HG03175 (cell line): ENCODE results near the gene PRR3.

ENCODE experiments used
- ATAC-seq: cut with Tn5 transposase; IDR thresholded peaks from one replicate; pipeline ENCODE4 v1.9.1; 2021; ENCODE audit warnings: mild to moderate bottlenecking, moderate library complexity; ENCODE audit not compliant: unreplicated experiment

The PRR3 gene

DNA sequence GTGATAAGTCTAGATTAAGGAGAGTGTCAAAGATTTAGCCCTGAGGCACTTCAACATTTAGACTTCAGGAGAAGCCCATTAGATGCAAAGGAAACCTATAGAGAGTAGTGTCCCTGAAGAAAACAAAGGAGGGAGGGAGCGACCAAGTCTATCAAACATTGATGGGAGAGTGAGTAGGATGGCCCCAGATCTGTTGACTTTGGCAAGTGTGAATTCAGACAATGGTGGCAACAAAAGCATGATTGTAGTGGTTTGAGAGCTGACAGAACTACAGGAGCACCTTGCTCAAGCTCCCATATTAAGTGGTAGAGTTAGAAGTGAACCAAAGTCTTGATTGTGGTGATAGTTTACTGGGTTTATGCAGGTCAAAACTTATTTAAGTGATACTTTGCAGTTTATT is 13.2 kb downstream of the PRR3 start:
- ATAC-seq: no peak

DNA sequence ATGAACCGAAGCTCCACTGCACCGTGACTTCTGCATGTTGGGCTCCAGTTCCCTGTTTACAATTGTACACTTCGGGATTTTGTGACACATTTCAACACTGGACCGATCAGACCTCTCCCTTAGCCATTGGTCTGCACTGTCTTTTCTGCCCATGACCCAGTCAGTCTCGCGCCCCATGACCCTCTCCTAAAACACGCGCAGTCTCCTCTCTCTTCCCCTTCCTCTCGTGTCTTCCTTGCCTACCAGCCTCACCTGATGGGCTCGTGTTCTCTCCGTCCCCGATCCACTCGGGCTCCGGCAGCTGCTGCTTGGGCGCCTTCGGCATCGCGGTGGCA is 13.6 kb downstream of the PRR3 start:
- ATAC-seq: peak; percentile 17

DNA sequence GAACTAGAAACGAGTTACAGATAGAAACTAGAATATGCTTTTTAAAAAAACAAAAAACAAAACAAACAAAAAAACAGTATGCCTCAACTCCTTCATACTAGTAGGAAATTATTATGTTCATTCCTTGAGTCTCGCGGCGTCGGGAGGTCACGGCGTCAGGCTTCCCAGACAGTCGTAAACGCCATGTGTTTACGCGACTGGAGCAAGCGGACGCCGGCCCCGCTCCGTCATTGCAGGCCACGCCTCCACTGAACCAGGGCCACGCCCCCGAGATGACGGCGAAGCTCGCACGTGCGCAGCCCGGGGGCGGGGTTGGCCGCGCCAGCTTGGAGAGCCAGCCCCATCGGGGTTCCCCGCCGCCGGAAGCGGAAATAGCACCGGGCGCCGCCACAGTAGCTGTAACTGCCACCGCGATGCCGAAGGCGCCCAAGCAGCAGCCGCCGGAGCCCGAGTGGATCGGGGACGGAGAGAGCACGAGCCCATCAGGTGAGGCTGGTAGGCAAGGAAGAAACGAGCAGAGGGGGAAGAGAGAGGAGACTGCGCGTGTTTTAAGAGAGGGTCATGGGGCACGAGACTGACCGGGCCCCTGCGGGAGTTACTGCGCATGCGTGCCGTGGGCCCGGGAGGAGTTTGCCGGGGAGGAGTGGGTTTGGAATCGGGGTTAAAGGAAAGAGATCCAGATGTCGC is 14.1 kb downstream of the PRR3 start, which contains the start of gene ABCF1:
TSS of gene ABCF1 (plus strand) at position 368 of the 687 bp plus-strand sequence. CDS start at position 414, 46 bp downstream.
- peak; percentile 97 for ATAC-seq

DNA sequence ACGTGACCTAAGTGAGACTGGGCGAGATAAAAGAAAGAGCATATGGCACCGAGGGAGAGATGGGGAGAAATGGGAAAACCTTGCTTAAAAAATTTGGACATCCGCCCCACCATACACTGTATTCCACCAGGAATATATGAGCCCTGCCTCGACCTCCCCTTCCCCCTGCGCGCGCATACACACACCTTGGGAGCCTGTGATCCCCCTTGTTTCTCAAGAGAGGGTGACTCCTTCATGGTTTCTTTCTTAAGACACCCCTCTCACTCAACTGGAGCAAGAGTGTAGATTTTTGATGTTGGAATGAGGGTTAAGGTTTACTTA is 14.6 kb downstream of the PRR3 start:
- ATAC-seq: no peak

DNA sequence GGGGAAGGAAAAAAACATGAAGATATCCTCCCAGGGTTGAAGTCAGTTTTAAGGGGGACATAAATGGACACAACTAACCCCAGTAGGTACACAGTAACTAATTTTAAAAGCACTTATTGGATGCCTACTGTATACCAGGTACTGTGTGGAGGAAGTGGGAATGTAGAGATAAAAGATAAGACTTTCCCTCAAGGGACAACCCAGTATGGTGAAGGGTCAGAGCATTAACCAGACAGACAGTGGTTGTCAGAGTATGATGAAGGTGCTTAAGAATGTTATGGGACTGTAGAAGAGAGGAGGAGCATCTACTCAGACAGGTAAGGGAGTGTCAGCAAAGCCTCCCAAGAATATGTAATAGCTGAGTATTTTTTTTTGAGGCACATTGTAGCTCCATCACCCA is 15.1 kb downstream of the PRR3 start:
- ATAC-seq: no peak

DNA sequence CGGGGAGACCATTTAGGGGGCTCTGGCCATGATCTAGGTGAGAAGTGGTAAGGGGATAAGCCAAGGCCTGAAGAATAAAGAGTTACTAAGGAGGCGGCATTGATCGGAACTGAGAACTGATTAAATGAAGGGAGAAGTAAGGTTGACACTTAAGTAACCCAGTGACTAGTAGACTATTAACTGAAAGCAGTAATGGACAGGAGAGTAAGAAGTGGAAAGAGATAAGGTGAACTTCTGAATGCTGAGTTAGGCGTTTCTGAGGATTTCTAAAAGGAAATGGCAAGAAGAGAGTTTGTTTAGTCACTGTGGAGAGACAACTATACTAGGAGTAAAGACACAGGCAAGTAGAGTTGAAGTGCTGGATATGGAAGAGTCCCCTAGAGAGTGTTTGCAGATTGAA is 16.0 kb downstream of the PRR3 start:
- no peak for ATAC-seq

DNA sequence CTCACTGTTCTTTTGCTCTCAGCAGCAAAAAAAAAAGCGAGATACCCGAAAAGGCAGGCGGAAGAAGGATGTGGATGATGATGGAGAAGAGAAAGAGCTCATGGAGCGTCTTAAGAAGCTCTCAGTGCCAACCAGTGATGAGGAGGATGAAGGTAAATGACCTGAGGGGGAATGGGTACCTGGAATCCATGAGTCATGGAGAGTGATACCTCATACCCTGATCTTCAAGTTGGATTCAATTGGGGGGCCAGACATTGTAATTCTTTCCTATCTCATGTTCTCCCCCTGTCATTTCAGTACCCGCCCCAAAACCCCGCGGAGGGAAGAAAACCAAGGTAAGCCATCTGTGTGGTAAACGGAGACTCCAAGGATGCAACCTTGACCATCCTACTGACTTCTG is 21.0 kb downstream of the PRR3 start:
- ATAC-seq: no peak

DNA sequence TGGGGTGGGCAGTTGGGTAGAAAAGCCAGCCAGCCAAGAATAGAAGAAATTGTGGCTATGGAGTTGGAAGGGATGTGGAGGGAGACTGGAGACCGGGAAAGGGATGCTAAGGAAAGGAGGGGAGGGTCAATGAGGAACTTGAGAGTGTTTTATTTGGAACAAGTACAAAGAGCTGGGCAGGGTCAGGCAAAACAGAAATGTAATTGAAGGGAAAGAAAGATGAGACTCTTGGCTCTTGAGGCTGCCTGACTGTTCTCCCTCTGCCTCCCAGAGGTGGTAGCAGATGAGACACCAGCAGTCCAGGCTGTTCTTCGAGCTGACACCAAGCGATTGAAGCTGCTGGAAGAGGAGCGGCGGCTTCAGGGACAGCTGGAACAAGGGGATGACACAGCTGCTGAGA is 26.8 kb downstream of the PRR3 start:
- ATAC-seq: no peak

DNA sequence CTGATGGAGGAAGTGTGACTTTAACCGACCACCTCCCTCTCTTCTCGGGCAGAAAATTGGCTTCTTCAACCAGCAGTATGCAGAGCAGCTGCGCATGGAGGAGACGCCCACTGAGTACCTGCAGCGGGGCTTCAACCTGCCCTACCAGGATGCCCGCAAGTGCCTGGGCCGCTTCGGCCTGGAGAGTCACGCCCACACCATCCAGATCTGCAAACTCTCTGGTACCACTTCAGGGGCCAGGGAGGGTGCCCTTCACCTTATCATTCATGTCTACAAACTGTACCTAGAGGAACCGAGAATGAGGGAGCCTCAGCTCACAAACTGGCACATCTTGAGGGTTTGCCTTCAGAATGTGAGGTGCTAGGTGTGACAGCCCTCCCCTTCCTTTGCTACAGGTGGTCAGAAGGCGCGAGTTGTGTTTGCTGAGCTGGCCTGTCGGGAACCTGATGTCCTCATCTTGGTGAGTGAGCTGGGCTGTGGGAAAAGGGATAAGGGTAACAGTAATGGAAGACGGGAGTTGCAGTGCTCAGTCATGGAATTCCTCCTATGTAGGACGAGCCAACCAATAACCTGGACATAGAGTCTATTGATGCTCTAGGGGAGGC is 32.8 kb downstream of the PRR3 start:
- no peak for ATAC-seq

DNA sequence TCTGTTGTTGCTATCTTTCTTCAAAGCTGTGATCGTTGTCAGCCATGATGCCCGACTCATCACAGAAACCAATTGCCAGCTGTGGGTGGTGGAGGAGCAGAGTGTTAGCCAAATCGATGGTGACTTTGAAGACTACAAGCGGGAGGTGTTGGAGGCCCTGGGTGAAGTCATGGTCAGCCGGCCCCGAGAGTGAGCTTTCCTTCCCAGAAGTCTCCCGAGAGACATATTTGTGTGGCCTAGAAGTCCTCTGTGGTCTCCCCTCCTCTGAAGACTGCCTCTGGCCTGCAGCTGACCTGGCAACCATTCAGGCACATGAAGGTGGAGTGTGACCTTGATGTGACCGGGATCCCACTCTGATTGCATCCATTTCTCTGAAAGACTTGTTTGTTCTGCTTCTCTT is 33.4 kb downstream of the PRR3 start:
- no peak for ATAC-seq

DNA sequence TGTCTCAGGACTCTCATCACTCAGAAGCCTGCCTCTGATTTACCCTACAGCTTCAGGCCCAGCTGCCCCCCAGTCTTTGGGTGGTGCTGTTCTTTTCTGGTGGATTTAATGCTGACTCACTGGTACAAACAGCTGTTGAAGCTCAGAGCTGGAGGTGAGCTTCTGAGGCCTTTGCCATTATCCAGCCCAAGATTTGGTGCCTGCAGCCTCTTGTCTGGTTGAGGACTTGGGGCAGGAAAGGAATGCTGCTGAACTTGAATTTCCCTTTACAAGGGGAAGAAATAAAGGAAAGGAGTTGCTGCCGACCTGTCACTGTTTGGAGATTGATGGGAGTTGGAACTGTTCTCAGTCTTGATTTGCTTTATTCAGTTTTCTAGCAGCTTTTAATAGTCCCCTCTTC is 33.9 kb downstream of the PRR3 start:
- no peak for ATAC-seq

DNA sequence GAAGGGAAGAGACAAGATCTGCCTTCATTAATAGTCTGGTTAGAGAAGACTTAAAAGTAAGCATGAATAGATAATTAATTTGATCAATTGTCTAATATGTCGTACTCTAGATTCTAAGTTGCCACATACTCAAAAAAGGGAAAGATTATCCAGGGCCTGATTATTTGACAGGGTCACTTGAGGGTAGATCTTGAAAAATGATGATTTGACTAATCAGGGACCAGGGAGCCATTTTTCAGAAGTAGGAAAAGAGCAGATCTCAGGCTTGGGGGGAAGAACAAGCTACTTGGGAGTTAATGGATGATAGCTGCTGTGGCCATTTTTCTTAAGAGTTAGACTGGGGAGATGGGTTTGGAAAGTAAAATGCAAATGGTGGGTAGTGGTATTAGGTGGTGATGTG is 35.2 kb downstream of the PRR3 start:
- no peak for ATAC-seq

DNA sequence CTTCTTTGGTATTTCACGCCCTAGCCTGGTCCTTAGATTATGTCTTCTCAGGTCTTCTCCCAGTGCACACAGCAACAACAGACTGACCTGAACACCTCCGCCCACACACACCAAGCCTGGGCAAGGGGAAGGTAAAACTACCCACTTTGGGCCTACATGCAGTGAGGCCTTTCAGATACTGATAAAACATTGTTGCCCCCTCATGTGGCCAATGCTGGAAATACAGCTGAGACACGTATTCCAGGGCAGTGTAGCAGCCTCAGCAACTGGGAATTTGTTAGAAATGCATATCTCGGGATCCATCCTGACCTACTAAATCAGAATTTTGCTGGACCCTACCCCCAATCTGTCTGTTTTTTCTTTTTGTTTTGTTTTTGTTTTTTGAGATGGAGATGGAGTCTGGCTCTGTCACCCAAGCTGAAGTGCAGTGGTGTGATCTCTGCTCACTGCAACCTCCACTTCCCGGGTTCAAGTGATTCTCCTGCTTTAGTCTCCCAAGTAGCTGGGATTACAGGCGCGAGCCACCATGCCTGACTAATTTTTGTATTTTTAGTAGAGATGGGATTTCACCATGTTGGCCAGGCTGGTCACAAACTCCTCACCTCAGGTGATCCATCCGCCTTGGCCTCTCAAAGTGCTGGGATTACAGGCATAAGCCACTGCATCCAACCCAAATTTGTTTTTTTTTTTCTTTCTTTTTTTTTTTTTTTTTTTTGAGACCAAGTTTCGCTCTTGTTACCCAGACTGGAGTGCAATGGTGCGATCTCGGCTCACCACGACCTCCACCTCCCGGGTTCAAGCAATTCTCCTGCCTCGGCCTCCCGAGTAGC is 40.4 kb downstream of the PRR3 start:
- ATAC-seq: peak; percentile 61

DNA sequence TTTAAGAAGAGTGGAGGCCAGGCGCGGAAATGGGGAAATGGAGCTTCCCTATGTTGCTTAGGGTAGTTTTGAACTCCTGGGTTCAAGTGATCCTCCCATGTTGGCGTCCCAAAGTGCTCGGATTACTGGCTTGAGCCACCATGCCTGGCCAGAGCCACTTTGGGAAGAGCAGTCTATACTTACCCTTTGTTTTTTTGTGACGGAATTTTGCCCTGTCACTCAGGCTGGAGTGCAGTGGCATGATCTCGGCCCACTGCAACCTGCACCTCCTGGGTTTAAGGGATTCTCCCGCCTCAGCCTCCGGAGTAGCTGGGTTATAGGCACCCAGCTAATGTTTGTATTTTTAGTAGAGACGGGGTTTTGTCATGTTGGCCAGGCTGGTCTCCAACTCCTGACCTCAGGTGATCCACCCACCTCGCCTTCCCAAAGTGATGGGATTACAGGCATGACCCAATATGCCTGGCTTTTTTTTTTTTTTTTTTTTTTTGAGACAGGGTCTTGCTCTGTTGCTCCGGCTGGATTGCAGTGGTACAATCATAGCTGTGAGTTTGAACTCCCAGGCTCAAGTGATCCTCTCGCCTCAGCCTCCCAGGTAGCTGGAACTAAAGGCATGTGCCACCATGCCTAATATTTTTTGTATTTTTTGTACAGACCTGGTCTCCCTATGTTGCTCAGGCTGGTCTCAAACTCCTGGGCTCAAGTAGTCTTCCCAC is 42.0 kb downstream of the PRR3 start:
- ATAC-seq: no peak

DNA sequence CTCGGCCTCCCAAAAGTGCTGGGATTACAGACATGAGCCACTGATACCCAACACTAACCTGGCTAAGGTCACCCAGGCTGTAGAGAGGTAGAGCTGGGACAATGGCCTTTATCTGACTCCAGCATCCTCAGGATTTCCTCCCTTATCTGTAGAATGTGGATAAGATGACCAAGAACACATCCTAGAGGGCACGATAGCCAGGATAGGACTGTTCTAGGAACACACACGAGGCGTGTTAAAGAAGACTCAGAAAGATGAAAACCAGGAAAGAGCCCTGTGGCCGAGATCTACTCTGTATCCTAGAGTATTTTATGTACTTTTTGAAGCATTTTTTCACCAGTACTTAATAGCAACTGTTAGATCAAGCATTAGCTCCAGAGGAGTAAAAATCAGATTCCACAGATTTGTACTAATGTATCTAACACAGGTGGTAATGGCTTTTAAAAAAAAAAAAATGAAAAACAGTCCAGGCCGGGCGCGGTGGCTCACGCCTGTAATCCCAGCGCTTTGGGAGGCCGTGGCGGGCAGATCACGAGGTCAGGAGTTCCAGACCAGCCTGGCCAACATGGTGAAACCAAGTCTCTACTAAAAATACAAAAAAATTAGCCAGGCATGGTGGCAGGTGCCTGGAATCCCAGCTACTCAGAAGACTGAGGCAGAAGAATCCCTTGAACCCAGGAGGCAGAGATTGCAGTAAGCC is 42.7 kb downstream of the PRR3 start:
- ATAC-seq: no peak

DNA sequence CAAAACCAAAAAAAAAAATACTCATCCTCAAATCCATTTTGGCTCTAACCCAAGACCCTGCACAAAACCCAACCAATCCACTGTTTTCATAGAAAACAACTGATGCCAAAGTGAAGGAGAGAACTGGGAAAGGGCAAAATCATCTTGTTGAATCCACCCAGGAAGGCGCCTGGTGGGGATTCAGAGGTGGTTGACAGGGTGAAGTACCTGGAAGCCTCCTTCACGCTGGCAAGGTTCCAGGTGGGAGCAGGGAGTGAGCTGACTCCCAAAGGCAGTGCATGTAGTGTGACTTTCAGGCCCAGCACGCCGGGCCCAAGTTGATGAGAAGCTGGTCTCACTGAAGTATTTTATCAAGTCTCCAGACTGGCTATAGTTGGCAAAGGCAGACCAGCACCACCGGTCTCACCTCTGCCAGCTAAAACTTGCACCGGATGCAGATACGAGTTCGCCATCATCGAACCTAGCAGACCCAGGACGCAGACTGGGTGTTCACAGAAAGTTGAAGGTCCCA is 43.4 kb downstream of the PRR3 start:
- ATAC-seq: no peak

DNA sequence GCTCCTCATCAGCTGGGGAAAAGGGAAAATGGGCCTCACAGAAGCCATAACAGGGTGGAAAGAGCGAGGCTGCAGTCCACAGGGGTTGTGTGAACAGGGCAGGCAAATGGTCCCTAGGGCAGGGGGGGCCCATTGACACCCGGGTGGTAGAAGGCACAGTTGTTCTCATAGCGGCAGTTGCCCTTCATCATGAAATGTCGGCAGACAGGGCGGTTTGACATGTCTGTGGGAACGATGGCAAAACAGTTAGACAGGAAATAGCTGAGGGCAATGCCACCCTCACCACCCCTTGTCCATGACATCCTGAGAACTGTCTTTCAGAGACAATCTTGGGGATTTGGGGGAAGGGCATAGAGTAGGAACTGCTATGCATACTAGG is 44.3 kb downstream of the PRR3 start:
- ATAC-seq: no peak

DNA sequence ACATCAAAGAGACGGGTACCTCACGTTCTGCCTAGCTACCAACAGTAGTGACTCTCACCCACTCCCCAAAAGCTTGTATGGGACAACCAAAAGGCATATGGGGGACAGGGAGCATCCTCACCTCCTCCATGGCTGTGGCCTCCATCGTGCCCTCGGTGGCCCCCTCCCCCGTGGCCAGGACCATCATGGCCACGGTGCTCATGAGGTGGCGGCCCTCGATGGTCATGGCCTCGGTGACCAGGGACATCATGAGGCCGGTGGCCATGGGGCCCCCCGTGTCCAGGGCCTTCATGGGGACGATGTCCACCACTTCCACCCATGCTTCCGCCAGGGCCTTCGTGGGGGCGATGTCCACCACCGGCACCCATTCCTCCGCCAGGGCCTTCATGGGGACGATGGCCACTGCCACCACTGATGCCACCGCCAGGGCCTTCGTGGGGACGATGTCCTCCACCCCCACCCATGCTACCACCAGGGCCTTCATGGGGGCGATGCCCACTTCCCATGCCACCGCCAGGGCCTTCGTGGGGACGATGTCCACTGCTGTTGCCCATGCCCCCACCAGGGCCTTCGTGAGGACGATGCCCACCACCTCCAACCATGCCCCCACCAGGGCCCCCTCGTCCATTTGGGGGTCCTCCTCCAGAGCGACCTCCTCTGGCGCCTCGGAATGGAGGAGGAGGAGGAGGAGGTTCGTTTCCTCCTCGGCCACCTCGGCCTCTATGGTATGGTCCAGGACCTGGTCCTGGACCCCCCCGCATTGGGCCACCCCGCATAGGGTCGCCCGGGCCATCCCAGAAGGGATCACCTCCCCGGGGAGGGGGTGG is 44.9 kb downstream of the PRR3 start:
- no peak for ATAC-seq

DNA sequence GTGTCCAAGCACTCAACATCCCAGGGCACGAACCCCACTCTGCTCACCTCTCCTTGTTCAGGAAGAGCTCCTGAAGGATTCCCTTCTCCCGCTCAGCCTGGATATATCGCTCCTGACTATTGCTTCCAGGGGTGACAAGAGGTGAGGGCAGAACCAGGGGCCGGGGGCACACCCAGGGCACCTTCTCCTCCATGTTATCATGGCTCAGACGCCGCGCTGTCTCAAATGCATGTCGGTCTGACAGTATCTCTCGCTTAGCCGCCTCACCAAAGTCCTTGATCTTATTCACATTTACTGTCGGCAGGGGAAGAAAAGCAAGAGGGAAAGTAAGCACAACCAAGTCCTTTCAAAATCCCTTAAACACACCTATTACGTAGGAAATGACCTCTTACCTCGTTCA is 46.9 kb downstream of the PRR3 start:
- no peak for ATAC-seq

DNA sequence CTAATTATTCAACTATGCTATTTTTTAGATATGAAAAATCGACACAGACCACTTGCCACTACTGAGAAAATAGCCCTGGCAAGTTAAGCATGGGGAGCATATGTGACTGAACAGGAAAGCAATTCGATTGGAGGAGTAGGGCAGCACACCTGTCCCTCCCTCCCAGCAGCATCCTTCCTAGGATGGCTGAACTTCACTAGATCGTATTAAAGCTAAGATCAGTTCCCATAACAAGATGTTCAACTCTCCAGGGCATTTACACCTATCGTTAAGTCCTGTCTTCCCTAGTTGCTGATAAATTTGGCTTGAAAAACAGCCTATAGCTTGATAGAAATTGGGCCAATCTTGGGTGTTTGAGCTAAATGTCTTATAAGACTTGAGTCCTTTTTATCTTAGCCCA is 53.0 kb downstream of the PRR3 start:
- ATAC-seq: no peak
